ENCODE data around the gene SULT1B1. TPM values are rescaled to one million over a fixed set of nuclear protein-coding genes. Genes with fewer than 3 reads are reported as not detected.

The SULT1B1 gene
- total RNA-seq, 1 experiment from 2014 or later, result not detected

DNA sequence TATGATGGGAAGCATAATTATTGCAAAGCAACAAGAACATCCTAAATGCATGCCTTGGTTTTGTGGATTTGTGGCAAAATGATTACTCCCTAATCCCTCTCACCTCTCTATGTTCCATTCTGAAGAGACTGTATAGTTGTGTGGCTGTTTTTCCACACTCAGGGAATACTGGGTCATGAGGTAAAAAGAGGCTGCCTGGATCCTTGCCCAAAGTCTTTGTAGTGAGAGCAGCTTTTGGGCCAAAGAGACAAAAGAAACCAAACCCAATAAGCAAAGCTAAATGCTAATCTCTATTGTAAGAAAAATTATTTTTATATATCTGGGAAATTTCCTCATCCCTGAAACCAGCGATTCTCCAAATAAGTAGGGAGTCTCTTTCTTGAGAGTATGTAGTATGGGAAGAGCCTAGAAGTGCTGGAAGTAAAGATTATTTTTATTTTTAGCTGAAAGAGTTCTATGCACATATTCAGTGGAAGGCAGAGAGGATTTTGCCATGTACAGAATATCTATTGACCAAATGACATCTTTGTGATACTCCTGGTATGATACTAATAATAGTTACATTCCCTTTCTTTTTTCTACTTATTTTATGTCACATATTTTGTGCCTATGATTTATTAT is 24.9 kb upstream of the SULT1B1 start:
- Histone ChIP-seq H3K79me2 (ENCODE audit: insufficient read depth, low read length) (no peaks in the 10 kb centered on the region), H3K14ac (ENCODE audit: insufficient read depth, low read length) (no peak overlapping the region), H4K20me1 (ENCODE audit: control insufficient read depth, insufficient read depth, insufficient read length) (no peaks in the 10 kb centered on the region), H3K18ac (ENCODE audit: insufficient read length, low read depth, low read length) (no peak overlapping the region), H2BK5ac (ENCODE audit: insufficient read length, low read length) (no peak overlapping the region), H2BK12ac (ENCODE audit: insufficient read length, low read depth, low read length) (no peak overlapping the region), H3K9ac (ENCODE audit: extremely low read depth, insufficient read length, low read length) (no peak overlapping the region), H3K23me2 (ENCODE audit: insufficient read length, low read depth, low read length, poor library complexity, severe bottlenecking) (no peaks in the 10 kb centered on the region), H4K5ac (ENCODE audit: insufficient read length, low read depth, low read length) (no peak overlapping the region), H2BK15ac (ENCODE audit: low read depth, low read length) (no peak overlapping the region), H2AK5ac (ENCODE audit: insufficient read length, low read length) (no peak overlapping the region), H3K23ac (ENCODE audit: insufficient read length, low read depth, low read length) (no peak overlapping the region), H3K9me3 (ENCODE audit: control insufficient read depth, low read depth, low read length) (no peaks in the 10 kb centered on the region), H3K4me1 (ENCODE audit: insufficient read depth, low read length) (no peaks in the 10 kb centered on the region), H2AFZ (ENCODE audit: low read length) (no peak overlapping the region), H3K27ac (ENCODE audit: insufficient read length, low read depth, low read length) (no peak overlapping the region), H3K4ac (ENCODE audit: low read depth, low read length) (no peak overlapping the region), H3T11ph (ENCODE audit: low read length) (no peak overlapping the region), H2BK20ac (ENCODE audit: low read depth, low read length, poor library complexity, severe bottlenecking) (no peak overlapping the region), H3K56ac (ENCODE audit: insufficient read length, low read depth, low read length) (no peak overlapping the region), H3K27me3 (ENCODE audit: insufficient read depth, low read length) (no peaks in the 10 kb centered on the region), H2BK120ac (ENCODE audit: low read depth, low read length, poor library complexity, severe bottlenecking) (no peak overlapping the region), H4K91ac (ENCODE audit: insufficient read length, low read depth, low read length) (no peak overlapping the region), H3K4me2 (ENCODE audit: insufficient read depth, insufficient read length, low read length) (no peak overlapping the region), H4K8ac (replicated peaks; ENCODE audit: insufficient read length, low read depth, low read length) (no peak overlapping the region), H3K79me1 (ENCODE audit: insufficient read depth, low read depth, low read length, poor library complexity, severe bottlenecking) (no peaks in the 10 kb centered on the region)
- H3K36me3 Mint-ChIP-seq (ENCODE audit: insufficient read depth in 1 of 3, low read depth in 3 of 3), result peaks cover 0 to 2% (median 0%) of the 10 kb centered on the region in 3 experiments; a peak in 1 of 7 replicates
- no peak overlapping the region for H3K27ac Mint-ChIP-seq
- TF ChIP-seq, protein P1, sequence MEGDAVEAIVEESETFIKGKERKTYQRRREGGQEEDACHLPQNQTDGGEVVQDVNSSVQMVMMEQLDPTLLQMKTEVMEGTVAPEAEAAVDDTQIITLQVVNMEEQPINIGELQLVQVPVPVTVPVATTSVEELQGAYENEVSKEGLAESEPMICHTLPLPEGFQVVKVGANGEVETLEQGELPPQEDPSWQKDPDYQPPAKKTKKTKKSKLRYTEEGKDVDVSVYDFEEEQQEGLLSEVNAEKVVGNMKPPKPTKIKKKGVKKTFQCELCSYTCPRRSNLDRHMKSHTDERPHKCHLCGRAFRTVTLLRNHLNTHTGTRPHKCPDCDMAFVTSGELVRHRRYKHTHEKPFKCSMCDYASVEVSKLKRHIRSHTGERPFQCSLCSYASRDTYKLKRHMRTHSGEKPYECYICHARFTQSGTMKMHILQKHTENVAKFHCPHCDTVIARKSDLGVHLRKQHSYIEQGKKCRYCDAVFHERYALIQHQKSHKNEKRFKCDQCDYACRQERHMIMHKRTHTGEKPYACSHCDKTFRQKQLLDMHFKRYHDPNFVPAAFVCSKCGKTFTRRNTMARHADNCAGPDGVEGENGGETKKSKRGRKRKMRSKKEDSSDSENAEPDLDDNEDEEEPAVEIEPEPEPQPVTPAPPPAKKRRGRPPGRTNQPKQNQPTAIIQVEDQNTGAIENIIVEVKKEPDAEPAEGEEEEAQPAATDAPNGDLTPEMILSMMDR (conservative IDR thresholded peaks at IDR 0.05), result no peak
- H3K27me3 Mint-ChIP-seq (ENCODE audit: low read depth), result no peaks in the 10 kb centered on the region
- peaks cover 4 to 5% of the 10 kb centered on the region in 2 experiments; a peak in 2 of 4 replicates for H3K4me1 Mint-ChIP-seq
- WGBS (ENCODE audit: extremely low coverage, insufficient read length, low lambda C conversion rate), result no CpG with 5 or more reads among the region's 1 CpG
- no peak overlapping the region for H3K4me3 Mint-ChIP-seq
- peaks cover 0 to 2% of the 10 kb centered on the region in 2 experiments; a peak in 1 of 5 replicates for H3K9me3 Mint-ChIP-seq
- no peak for DNase-seq

All from H9 (cell line).